ENCODE data around the gene KIF21A.

The KIF21A gene

DNA sequence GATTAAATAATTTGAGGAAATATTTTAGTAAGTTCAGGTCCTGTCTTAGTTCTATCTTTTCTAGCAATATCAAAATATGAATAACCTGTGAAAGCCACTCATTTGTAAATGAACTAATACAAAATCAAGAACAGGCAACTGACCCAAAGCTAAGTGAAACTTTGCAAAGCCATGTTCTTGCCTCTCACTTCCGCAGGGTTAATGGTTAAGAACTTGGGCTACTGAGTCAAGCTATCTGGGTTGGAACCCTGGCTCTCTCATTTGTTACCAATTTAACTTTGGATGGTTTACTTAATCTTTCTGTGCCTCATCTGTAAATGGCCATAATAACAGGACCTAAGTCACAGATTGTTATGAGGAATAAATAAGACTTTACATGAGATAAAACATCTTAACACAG, 2.8 kb downstream of the KIF21A start:
- DNase-seq (ENCODE audit: low read depth in 2 of 2), result no peak

GRCh38 chr12:39435531-39435930, 7.4 kb downstream of the KIF21A start:
- DNase-seq (ENCODE audit: low read depth in 2 of 2), result no peak

DNA sequence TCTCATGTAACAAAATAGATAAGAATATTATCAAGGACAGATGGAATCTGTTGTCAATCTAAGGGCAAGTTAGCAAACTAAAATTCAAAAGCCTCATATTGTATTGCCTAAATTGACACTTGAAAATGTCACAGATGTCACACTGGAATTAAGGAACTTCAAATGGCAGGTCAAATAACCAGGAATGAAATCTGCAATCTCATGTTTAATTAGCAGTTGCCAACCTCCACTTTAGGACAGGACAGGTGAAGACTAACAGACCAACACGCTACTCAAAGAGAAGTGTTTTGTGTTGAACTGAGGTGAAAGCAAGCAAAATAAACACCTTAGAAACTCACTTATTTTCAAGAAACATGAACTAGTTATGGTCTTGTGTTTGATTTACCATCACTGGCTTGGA, 11.1 kb downstream of the KIF21A start:
- no peak for DNase-seq (ENCODE audit: low read depth in 2 of 2)

DNA sequence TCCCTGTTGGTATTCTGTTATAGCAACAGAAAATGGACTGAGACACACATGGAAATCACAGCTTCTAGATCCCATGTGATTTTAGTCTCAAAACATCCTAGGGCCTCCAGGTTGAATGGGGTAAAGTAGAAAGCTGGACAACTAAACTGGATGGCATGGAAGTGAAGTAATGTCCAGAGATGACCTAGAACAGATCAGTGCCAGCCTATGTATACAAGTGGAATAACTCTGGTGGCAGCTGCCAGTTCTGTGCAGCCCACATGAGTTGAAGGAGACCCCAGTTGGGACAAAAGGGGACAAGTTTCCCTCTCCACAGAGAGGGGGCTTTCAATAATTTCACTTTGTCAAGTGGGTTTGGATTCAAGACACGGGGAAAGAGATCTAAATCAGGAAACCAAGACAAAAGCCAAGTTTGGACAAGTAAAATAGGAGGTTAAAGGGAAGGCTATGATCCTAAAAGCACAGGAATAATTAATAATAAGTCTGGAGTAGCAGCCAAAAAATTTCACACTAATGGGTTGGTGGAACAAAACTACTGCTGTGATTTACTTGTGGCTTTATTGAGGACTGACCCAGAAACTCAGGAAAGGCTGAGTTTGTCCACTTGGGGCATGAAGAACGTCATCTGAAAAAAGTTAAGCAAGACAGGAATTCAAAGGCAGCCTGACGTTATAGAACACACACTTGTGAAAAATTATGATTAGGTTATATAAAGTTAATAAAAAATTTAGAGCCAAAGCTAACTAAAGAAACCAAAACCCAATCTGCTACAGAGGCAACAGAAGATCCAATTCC, 11.7 kb downstream of the KIF21A start:
- no peak for DNase-seq (ENCODE audit: low read depth in 2 of 2)

DNA sequence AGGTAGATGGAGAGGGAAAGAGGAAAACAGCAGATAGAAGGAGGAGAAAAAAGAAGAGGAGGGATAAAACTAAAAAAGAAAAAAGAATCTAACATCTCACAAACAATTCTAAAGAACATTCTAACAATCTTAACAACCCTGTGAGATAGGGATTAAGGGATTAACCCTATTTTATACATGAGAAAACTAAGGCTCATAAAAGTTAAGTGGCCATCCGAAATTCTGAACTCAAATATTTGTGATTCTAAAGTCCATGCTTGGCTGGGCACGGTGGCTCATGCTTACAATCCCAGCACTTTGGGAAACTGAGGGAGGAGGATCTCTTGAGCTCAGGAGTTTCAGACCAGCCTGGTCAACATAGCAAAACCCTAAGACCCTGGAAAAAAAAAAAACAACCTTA, 13.1 kb downstream of the KIF21A start:
- no peak for DNase-seq (ENCODE audit: low read depth in 2 of 2)

DNA sequence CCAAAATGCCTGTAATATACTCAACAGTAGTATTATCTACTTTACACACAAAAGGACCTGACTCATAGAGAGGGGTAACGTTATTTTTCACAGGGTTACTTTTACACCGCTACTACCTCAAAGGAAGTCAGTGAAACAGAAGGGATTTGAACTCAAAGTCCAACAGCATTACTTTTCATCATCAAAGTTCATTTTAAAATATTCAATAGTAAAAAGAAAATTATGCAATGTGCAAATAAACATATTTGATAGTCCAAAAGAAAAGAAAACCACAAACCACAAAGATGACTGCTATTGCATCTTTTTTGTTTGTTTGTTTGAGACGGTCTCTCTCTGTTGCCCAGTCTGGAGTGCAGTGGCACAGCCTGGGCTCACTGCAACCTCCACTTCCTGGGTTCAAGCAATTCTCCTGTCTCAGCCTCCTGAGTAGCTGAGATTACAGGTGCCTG, 15.5 kb downstream of the KIF21A start:
- no peak for DNase-seq (ENCODE audit: low read depth in 2 of 2)

- no peak for DNase-seq (ENCODE audit: low read depth in 2 of 2)
Observed at GRCh38 chr12:39426636-39427240, 16.2 kb downstream of the KIF21A start.

DNA sequence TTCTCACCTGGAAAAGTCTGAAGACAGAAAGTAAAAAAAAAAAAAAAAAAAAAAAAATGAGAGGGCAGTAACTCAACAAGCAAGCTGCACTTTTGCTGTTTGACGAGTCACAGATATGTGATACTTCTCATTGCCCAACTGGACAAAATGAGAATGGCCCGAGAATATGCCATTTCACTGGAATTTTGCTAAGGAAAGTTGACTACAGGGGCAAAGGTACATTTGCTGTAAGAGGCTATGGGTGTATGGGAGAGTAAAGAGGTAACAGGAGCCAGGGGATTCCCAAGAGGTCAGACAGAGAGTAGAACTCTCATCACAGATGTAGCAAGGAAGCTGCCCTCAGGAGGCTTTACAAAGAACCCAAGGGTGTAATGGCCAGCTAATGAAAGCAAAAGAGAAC, 22.9 kb downstream of the KIF21A start:
- DNase-seq (ENCODE audit: low read depth in 2 of 2), result no peak

DNA sequence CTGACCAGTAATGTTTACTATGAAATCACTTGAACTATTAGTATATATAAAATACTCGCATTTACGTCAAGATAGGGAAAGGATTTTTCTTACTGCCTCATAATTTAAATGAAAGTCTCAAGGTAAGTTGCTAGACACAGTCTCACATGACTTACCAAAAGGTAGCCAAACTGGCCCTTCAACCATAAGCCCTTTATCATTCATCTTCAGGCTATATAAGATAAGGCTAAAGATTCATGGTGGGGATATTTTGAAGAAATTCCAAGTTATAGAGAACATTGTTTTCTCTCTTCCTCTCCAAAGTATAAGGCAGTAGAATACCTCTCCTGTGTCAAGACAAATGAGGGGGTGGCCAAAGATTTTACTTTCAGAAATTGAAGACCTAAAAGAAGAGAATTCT, 23.4 kb downstream of the KIF21A start:
- no peak for DNase-seq (ENCODE audit: low read depth in 2 of 2)

GRCh38 chr12:39417916-39418315, 25.0 kb downstream of the KIF21A start:
- no peak for DNase-seq (ENCODE audit: low read depth in 2 of 2)

DNA sequence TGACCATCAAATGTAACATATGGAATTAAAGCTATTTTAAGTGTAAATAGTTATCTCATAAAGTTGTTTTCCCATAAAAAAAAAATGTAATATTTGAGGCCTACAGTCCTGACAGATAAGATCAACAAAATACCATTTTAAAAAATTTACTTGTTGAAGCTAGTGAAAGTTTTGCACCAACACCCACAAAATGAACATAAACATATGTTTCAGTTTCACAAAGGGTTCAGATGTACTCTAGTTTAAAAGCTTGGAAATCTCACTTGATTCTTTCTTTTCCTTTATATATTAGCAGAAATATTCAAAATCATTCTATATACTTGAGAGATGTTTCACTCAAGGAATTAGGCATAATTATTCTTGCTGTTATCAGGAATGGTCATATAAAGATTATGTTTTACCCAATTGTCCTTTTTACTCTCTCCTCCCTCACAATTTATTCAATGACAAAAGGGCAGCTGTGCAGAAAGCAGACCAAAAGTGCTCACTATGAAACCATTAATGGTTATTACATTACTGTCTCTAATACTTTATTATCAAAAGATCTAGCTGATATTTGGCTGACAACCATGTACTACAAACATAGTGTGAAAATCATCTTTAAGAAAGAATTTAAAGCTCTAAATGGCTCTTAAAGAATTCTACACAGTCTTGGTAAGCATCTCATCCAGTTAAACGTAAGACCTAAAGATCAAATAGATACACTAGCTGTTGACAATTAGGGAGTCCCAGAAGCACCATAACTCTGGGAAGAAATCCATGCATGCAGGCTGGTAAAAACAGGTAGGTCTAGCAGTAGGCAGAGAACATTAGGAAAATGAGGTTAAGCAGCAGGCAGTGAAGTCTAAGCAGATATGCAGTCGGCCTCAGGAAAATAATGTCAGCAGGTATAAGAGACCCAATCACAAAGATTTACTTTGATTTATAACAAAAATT, 28.8 kb downstream of the KIF21A start:
- no peak for DNase-seq (ENCODE audit: low read depth in 2 of 2)

DNA sequence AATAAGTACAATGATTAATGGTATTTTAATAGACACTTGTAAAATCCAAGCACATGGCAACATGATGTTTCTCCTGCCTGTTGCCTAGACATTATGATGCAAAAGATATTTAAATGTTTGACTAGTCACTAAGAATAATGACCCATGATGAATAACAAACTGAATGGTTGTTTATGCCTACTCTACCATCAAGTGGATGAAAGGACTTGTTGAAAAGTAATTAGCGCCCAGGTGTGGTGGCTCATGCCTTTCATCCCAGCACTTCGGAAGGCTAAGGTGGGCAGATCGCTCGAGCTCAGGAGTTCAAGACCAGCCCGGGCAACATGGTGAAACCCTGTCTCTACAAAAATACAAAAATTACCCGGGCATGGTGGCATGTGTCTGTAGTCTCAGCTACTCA, 30.7 kb downstream of the KIF21A start:
- DNase-seq (ENCODE audit: low read depth in 2 of 2), result no peak

DNA sequence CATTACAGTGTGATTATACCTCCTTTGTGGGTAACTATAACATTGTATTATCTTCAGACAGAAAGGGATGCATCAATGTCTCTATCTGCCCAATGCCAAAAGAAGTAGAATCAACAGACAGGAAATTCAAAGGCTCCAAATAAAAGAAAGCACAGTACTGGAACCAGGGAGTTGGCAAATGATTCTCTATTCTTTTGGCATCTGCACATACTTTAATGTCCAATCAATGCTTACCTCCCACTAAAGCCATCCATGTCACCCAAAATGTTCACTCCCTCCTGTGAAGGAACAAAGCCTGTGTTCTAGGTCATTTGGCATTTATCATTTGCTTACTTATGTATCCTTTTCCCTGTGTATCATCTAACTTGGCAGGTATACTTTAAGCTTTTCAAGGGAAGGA, 36.7 kb downstream of the KIF21A start:
- DNase-seq (ENCODE audit: low read depth in 2 of 2), result no peak

DNA sequence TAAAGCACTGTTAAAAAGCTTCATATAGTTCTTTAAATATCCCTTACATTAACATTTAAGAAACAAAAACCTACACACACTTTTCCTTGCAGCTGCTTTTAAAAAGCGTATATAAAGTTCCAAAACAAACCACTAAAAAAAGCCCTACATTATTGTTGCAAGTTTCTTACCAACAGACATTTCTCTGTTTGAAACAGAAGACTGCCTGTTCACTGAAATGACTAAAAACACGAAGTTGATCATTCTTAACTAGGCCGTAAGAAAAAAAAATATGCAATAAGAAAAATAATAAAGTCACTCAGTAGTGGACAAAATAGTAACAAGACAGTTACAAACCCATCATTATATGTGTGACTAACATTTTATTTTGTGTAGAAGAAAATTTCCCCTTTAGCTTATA, 37.3 kb downstream of the KIF21A start:
- DNase-seq (ENCODE audit: low read depth in 2 of 2), result no peak

- DNase-seq (ENCODE audit: low read depth in 2 of 2), result no peak
Observed at GRCh38 chr12:39404000-39404399, 38.9 kb downstream of the KIF21A start.

GRCh38 chr12:39403376-39403775, 39.5 kb downstream of the KIF21A start:
- DNase-seq (ENCODE audit: low read depth in 2 of 2), result no peak

GRCh38 chr12:39402922-39403321, 40.0 kb downstream of the KIF21A start:
- no peak for DNase-seq (ENCODE audit: low read depth in 2 of 2)

DNA sequence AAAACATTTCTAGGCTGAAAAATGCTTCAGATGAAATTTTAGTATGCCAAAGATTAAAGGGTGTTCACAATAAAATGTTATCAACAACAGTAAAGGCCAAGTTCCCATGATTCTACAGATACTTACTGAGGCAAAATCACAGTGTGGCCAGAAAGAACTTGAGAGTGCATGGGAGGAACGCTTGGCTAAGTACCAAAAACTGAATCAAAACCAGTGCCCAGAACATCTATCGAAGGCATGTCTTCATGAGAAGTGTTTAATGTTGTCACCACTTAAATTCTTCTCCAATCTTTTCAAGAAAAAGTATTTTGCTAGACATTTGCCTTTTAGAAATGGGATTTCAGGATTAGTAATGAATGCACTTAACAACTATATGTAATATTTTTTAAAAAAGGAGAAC, 41.5 kb downstream of the KIF21A start:
- DNase-seq (ENCODE audit: low read depth in 2 of 2), result no peak

- DNase-seq (ENCODE audit: low read depth in 2 of 2), result no peak
Observed at GRCh38 chr12:39395866-39396265, 47.1 kb downstream of the KIF21A start.

DNA sequence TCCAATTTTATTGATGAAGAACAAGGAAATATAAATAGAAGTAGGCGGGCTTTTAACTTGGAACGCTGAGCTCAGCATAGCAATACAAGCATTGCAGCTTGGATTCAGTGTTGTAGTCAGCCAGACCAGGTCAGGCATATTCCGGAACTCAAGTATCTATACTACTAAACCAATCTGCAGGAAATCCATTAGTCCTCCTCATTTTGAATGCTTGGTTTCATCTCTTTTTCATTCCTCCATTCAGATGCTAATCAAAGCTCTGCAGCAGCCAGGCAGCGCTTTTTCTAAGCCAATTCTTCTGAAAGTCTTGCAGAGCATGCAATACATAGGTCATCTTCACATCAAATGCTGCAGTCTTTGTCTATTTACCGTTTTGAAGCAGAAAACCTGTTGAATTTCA, 49.0 kb downstream of the KIF21A start:
- DNase-seq (ENCODE audit: low read depth in 2 of 2), result no peak

- DNase-seq (ENCODE audit: low read depth in 2 of 2), result no peak
Observed at GRCh38 chr12:39393179-39393578, 49.7 kb downstream of the KIF21A start.

GRCh38 chr12:39392154-39392925, 50.6 kb downstream of the KIF21A start:
- DNase-seq (ENCODE audit: low read depth in 2 of 2), result no peak
